GM23338 (cell line): ENCODE results near the gene MAP3K4.

Experiments used
- CREB1 ChIP-seq: fragments of 250-450 bp; sonication (Bioruptor Pico); IDR thresholded peaks from 2 replicates; pipeline ENCODE4 v1.5.0; 2020; ENCODE audit warnings: low read depth, mild to moderate bottlenecking, moderate library complexity
- CTCF ChIP-seq, 2 experiments: fragments of 200-600 bp in 1 of 2; sonication (generic) in 1 of 2; conservative IDR thresholded peaks; 2 replicates each; pipeline versions ENCODE4 v1.5.1 to v1.6.1; 2016 to 2017; ENCODE audit warnings: antibody characterized with exemption in 2 of 2, low read depth in 2 of 2, mild to moderate bottlenecking in 2 of 2, moderate library complexity in 1 of 2
- EZH2 ChIP-seq: fragments of 200-600 bp; sonication (generic); IDR thresholded peaks from one replicate; pipeline ENCODE4 v1.8.0; 2017; ENCODE audit warnings: antibody characterized with exemption, mild to moderate bottlenecking, low read depth; ENCODE audit not compliant: unreplicated experiment
- JUNB ChIP-seq: IDR thresholded peaks from one replicate; pipeline ENCODE4 v1.6.1; 2016; ENCODE audit warnings: antibody characterized with exemption; ENCODE audit not compliant: unreplicated experiment
- POLR2AphosphoS5 ChIP-seq: IDR thresholded peaks from 2 replicates; pipeline ENCODE4 v1.6.1; 2016; ENCODE audit warnings: antibody characterized with exemption, low read depth
- ZNF462 ChIP-seq: fragments of 250-450 bp; sonication (Bioruptor Pico); IDR thresholded peaks from 2 replicates; pipeline ENCODE4 v1.5.0; 2020; ENCODE audit warnings: mild to moderate bottlenecking, moderate library complexity

- no peak for TF ChIP-seq POLR2AphosphoS5
- no peak for TF ChIP-seq CTCF (conservative IDR thresholded peaks at IDR 0.05; ENCODE audit: low read depth in 2 of 2)
- TF ChIP-seq EZH2, result no peak
- TF ChIP-seq ZNF462 (CRISPR knock-in tag), result no peak
- no peak for TF ChIP-seq CREB1
- TF ChIP-seq JUNB, result no peak
Measured at GRCh38 chr6:161140554-161140875, 148.9 kb downstream of the MAP3K4 start.
